HG02973 (cell line): ENCODE data around the gene ZNF737.
"Not testable (repeated sequence)": the region's sequence is repeated elsewhere in the genome, so short reads cannot be mapped to it uniquely, and the experiment has no call there.

Source experiments
- ATAC-seq: cut with Tn5 transposase; IDR thresholded peaks from one replicate; pipeline ENCODE4 v1.9.1; 2021; ENCODE audit warnings: moderate library complexity; ENCODE audit not compliant: unreplicated experiment

The ZNF737 gene

DNA sequence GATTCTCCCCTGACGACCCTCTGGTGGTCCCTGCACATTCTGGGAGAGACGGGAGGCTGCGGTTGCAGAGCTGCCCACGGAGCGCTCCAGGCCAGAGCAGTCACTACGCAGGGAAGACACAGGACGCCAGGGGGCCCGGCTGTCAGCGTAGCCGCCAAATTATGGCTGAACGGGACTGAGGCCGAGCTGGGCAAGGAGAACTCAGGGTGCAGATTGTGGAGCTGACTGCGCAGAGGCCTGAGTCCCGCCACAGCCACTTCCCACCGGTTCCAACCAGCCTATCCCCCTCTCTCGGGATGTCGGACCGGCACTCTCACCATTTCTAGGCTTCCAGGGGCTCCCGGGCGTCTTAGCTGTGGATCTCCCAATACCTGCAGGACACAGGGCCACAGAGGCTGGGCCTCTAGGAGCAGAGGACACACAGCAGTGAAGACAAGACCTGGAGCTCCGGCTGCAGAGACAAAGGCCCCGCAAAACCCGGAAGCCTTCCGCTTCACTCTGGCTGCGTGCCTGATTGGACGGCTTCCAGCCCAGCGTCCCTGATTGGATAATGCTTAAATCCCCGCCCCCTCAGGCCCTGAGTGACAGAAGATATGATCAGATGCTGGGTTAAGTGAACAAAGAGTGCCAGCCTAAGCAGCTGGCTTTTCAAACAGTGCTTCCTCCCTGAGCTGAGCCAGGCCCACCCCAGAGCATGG, at the start of gene ZNF737:
TSS of gene ZNF737 (minus strand) at position 461 of the 698 bp plus-strand sequence. CDS start at position 320, 141 bp downstream.
- ATAC-seq: peak; percentile 96

DNA sequence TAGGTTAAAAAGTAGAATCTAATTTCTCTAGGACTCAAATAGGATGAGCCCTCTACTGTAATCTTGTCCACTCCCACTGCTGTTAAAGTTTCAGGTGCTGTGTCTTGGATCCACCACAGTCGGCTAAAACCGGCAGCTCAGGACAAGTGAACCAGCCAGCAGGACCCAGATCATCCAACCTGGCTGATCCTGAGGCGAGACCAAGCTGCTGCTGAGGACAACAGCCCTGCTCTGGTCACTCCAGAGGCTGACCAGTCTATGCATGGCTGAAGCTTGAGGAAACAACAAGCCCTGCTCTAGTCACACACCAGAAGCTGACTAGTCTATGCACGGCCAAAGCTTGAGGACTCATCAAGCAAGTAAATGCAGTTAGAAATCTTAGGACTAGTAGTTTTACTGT, 49.4 kb upstream of the ZNF737 start:
- not testable (repeated sequence) for ATAC-seq

DNA sequence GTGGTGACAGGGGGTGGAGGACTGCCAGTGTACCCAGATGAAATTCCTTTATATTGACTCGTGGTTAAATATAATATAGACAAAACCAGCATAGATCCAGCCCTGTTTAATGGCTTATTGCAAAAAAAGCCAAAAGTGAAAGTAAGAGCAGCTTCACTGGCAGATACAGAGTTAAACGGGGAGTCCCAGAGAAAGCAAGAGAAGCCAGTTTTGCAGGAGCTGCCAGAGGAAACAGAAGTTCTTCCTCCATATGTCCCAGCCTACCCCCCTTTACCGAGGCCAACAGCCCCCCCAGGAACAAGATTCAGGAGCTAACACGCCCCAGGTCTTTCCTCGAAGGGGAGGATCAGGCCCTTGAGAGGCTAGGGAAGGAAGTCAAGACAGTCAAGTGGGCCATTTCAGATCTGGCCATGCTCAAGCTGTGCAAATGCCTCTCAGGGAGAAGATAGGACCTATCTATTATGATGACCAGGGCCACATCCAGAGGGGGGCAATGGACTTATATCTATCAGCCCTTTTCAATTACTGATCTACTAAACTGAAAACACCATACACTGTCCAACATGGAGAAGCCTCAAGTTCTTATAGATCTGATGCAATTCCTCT, 47.2 kb upstream of the ZNF737 start:
- ATAC-seq: no peak

DNA sequence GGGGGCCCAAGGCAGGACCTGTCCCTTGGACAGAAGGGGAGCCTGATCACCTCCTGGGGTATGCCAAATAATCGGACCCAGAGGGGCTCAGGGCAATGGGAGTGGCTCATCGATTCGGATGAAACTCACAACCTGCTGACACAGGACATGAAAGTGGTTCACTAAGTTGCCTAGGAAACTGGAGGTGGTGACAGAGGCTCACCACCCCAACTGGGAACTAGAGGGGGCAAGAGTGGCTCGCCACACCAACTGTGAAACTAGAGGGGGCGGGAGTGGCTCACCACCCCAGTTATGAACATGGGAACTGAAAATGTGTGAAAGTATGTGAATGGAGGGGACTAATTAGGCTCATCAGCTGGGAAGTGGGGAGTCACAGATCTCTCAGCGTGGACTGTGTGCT, 46.3 kb upstream of the ZNF737 start:
- ATAC-seq: no peak

DNA sequence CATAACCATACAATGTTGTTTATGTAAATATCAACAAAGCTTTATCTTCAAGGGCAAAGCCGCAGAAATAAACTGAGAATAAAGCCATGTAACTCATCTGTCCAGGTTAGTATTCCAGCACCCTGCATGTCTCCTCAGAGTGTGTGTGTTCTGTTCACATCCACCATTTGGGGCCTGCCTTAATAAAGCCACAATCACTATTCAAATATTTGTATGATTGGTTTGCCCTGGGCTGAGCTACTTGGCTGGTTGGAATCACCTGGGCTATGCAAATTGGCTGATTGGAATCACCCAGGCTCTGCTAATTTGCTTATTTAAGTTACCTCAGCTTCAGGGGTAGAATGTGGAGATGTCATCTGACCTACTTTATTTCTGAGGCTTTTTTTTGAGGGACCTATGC, 42.4 kb upstream of the ZNF737 start:
- no peak for ATAC-seq

DNA sequence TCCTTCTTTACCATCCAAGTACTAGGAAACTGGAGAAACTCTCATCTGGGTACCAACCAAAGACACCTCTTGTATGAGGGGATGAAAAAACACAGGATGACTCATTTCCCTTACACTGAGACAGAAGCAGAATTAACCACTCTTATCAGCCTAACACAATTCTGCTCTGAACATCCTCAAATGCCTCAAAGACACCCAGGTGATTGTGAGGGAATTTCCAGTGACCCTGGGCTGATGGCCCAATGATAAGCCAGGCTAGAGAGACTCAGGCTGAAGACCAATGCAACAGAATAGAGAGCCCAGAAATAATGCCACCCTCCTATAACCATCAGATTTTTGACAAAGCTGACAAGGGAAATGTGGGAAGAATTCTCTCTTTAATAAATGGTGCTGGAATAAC, 7.0 kb downstream of the ZNF737 start:
- no peak for ATAC-seq

DNA sequence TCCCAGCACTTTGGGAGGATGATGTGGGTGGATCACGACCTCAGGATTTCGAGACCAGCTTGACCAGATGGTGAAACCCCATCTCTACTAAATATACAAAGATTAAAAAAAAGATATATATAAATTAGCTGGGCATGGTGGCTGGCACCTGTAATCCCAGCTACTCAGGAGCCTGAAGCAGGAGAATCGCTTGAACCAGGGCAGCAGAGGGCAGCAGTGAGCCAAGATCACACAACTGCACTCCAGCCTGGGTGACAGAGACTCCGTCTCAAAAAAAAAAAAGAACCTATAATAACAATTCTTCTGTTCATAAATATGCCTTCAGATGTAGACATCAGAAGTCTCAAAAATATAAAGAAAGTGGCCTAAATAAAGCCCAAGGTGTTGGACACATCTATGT, 7.6 kb downstream of the ZNF737 start:
- ATAC-seq: no peak

DNA sequence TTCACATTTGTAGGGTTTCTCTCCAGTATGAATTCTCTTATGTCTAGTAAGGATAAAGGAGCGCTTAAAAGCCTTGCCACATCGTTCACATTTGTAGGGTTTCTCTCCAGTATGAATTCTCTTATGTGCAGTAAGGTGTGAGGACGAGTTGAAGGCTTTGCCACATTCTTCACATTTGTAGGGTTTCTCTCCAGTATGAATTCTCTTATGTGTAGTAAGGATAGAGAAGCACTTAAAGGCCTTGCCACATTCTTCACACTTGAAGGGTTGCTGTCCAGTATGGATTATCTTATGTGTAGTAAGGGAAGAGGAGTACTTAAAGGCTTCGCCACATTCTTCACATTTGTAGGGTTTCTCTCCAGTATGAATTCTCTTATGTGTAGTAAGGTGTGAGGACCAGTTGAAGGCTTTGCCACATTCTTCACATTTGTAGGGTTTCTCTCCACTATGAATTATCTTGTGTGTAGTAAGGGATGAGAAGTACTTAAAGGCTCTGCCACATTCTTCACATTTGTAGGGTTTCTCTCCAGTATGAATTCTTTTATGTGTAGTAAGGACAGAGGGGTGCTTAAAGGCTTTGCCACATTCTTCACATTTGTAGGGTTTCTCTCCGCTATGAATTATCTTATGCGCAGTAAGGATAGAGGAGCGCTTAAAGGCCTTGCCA, 20.8 kb downstream of the ZNF737 start:
- not testable (repeated sequence) for ATAC-seq

DNA sequence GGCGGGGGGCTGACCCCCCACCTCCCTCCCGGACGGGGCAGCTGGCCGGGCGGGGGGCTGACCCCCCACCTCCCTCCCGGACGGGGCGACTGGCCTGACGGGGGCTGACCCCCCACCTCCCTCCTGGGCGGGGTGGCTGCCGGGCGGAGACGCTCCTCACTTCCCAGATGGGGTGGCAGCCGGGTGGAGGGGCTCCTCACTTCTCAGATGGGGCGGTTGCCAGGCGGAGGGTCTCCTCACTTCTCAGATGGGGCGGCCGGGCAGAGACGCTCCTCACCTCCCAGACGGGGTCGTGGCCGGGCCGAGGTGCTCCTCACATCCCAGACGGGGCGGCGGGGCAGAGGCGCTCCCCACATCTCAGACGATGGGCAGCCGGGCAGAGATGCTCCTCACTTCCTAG, 35.3 kb downstream of the ZNF737 start:
- not testable (repeated sequence) for ATAC-seq

DNA sequence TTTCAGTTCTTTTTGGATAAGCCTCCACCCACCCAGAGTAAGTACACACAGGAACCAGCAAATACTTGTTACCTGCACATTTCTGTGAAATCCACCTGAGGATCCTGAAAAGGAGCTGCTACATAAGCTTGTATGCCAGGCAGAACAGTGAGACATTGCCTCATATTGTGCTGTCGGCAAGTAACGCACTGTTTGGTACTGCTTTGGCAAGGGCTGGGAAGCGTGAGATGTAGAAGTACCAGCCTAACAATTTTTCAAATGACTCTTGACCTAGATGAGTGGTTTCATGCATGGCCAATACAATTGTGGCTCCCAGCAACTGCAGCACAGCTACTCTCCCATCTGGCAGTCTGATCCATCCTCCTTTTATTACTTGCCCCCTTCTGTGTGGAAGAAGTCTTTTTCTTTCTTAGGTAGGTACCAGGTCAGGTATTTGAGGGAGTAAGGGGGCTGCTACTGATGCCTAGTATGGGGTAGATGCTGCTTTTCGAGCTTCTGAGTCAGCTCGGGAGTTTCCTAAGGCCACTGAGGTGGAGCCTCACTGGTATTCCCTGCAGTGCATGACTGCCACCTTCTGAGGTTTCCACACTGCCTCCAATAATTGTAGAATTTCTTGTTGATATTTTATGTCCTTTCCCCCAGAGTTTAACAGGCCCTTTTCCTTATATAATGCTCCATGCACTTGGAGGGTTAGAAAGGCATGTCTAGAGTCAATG, 52.2 kb downstream of the ZNF737 start:
- ATAC-seq: no peak

DNA sequence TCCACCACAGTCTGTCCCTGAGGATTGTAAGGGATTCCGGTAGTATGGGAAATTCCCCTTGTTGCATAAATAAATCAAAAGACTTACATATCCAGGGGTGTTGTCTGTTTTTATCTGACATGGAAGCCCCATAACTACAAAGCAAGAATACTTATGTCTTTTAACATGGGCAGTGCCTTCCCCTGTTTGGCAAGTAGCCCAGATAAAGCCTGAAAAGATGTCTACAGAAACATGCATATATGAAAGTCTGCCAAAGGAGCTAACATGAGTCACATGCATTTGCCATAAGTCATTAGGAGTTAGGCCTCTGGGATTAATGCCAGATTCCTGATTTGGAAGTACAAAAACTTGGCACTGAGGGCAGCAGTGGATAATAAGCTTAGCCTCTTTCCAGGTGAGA, 62.1 kb downstream of the ZNF737 start:
- ATAC-seq: no peak
